SK-N-SH (cell line): ENCODE data around the gene SLC12A6. TPM values are rescaled to one million over a fixed set of nuclear protein-coding genes. Genes with fewer than 3 reads are reported as not detected.

Experiments used
- CTCF ChIA-PET: fragments of 300-600, 350-600 bp; formaldehyde crosslinking; extraction: SDS; loops from one replicate; lab custom pipeline; 2021; lab: Yijun Ruan, JAX
- POLR2A ChIA-PET: fragments of 350-600 bp; sonication (Branson Sonifier 250); formaldehyde crosslinking; extraction: SDS; loops from one replicate; lab custom pipeline; 2020; ENCODE audit warnings: antibody characterized with exemption, inconsistent platforms; lab: Yijun Ruan, JAX
- DNase-seq: peaks from one replicate; pipeline ENCODE4 v3.0.0; 2012
- H2AFZ ChIP-seq: fragments of 200-600 bp; sonication (generic); 2 replicates; pipeline ENCODE4 v1.8.1; 2016; ENCODE audit warnings: antibody characterized with exemption, mild to moderate bottlenecking, low read depth
- H3F3A ChIP-seq: fragments of 200-600 bp; sonication (generic); replicated peaks from 2 replicates; pipeline ENCODE3; 2016; ENCODE audit warnings: antibody characterized with exemption, mild to moderate bottlenecking; ENCODE audit not compliant: insufficient read depth
- H3K27ac ChIP-seq, 2 experiments: fragments of 200-500 bp in 1 of 2; fragments of 200-600 bp in 1 of 2; sonication (Bioruptor generic) in 1 of 2; sonication (generic), shearing (Covaris generic) in 1 of 2; 2 replicates each; pipeline versions ENCODE4 v1.5.1 to v1.6.1; 2014 to 2016; ENCODE audit warnings: low read depth in 2 of 2, inconsistent platforms in 1 of 2, low read length in 1 of 2, mild to moderate bottlenecking in 1 of 2, mixed read lengths in 1 of 2
- H3K27me3 ChIP-seq: fragments of 200-600 bp; sonication (generic), shearing (Covaris generic); 2 replicates; pipeline ENCODE4 v1.6.1; 2016; ENCODE audit warnings: mixed run types; ENCODE audit not compliant: insufficient read depth
- H3K36me3 ChIP-seq, 2 experiments: fragments of 200-500 bp in 1 of 2; fragments of 200-600 bp in 1 of 2; sonication (Bioruptor generic) in 1 of 2; sonication (generic) in 1 of 2; replicated peaks in 1 of 2; 2 replicates each; pipeline versions ENCODE3 to v1.5.1; 2014 to 2016; ENCODE audit warnings: low read length in 1 of 2, mild to moderate bottlenecking in 1 of 2; ENCODE audit not compliant: insufficient read depth in 2 of 2, control insufficient read depth in 1 of 2
- H3K4me1 ChIP-seq, 2 experiments: fragments of 200-500 bp in 1 of 2; fragments of 200-600 bp in 1 of 2; sonication (Bioruptor generic) in 1 of 2; sonication (generic), shearing (Covaris generic) in 1 of 2; 2 replicates each; pipeline versions ENCODE4 v1.5.1 to v1.6.1; 2014 to 2016; ENCODE audit warnings: low read depth in 1 of 2, low read length in 1 of 2, mixed run types in 1 of 2; ENCODE audit not compliant: insufficient read depth in 2 of 2, control insufficient read depth in 1 of 2
- H3K4me2 ChIP-seq: fragments of 200-600 bp; sonication (generic), shearing (Covaris generic); 2 replicates; pipeline ENCODE4 v1.6.1; 2017; ENCODE audit warnings: mixed run types
- H3K4me3 ChIP-seq, 2 experiments: fragments of 200-500 bp in 1 of 2; fragments of 200-600 bp in 1 of 2; sonication (Bioruptor generic) in 1 of 2; sonication (generic), shearing (Covaris generic) in 1 of 2; 2 replicates each; pipeline versions ENCODE4 v1.5.1 to v1.8.1; 2014 to 2016; ENCODE audit warnings: low read depth in 2 of 2, inconsistent platforms in 1 of 2, low read length in 1 of 2, mild to moderate bottlenecking in 1 of 2, mixed read lengths in 1 of 2, moderate library complexity in 1 of 2
- H3K79me2 ChIP-seq: fragments of 200-600 bp; sonication (generic); 2 replicates; pipeline ENCODE4 v1.8.1; 2017; ENCODE audit warnings: mild to moderate bottlenecking; ENCODE audit not compliant: insufficient read depth
- H3K9ac ChIP-seq: fragments of 200-600 bp; sonication (generic); 2 replicates; pipeline ENCODE4 v1.6.1; 2017; ENCODE audit warnings: mixed run types
- H3K9me2 ChIP-seq: fragments of 200-600 bp; sonication (generic); 2 replicates; pipeline ENCODE4 v1.6.1; 2017; ENCODE audit warnings: mixed run types
- H3K9me3 ChIP-seq: fragments of 200-600 bp; sonication (generic); 2 replicates; pipeline ENCODE4 v1.6.1; 2017; ENCODE audit warnings: mixed run types, mild to moderate bottlenecking, moderate library complexity
- H4K20me1 ChIP-seq: fragments of 200-600 bp; sonication (generic); 2 replicates; pipeline ENCODE4 v1.6.1; 2017; ENCODE audit warnings: mild to moderate bottlenecking, mixed run types; ENCODE audit not compliant: insufficient read depth
- CHD2 ChIP-seq: fragments of 150-350 bp; IDR thresholded peaks from 2 replicates; pipeline ENCODE4 v1.6.1; 2018; ENCODE audit warnings: low read length; ENCODE audit not compliant: partially characterized antibody
- EP300 ChIP-seq, 2 experiments: IDR thresholded peaks; 2 replicates each; pipeline versions ENCODE4 v1.4.0 to v1.6.1; 2012; ENCODE audit warnings: borderline replicate concordance in 1 of 2, low read depth in 1 of 2, low read length in 1 of 2
- EZH2phosphoT487 ChIP-seq: fragments of 200-600 bp; sonication (generic); IDR thresholded peaks from 2 replicates; pipeline ENCODE4 v1.6.1; 2017; ENCODE audit warnings: low read depth, mixed run types, mild to moderate bottlenecking, antibody characterized with exemption, moderate library complexity, borderline replicate concordance
- FOXJ3 ChIP-seq: sonication (generic); formaldehyde crosslinking; IDR thresholded peaks from 2 replicates; pipeline ENCODE4 v1.5.1; 2020; ENCODE audit warnings: mild to moderate bottlenecking, missing genetic modification reagents
- FOXM1 ChIP-seq: IDR thresholded peaks from 2 replicates; pipeline ENCODE4 v1.4.0; 2012; ENCODE audit warnings: low read depth, mild to moderate bottlenecking
- GABPA ChIP-seq: IDR thresholded peaks from 2 replicates; pipeline ENCODE4 v1.4.0; 2012; ENCODE audit warnings: low read depth, mild to moderate bottlenecking
- IRF3 ChIP-seq: fragments of 150-350 bp; IDR thresholded peaks from 2 replicates; pipeline ENCODE4 v1.6.1; 2016; ENCODE audit warnings: mild to moderate bottlenecking, low read depth, low read length
- MAX ChIP-seq: IDR thresholded peaks from 2 replicates; pipeline ENCODE4 v1.4.0; 2012; ENCODE audit warnings: low read depth
- MXI1 ChIP-seq: IDR thresholded peaks from 2 replicates; pipeline ENCODE4 v1.6.1; 2012; ENCODE audit warnings: mild to moderate bottlenecking, low read depth, low read length, improper control_type of control experiment
- POLR2AphosphoS5 ChIP-seq: IDR thresholded peaks from 2 replicates; pipeline ENCODE4 v1.6.1; 2012; ENCODE audit warnings: low read depth, low read length
- RAD21 ChIP-seq: IDR thresholded peaks from 2 replicates; pipeline ENCODE4 v1.6.1; 2012; ENCODE audit warnings: mild to moderate bottlenecking, low read length
- RCOR1 ChIP-seq: fragments of 150-350 bp; IDR thresholded peaks from 2 replicates; pipeline ENCODE4 v1.6.1; 2017; ENCODE audit warnings: antibody characterized with exemption, low read length
- RFX5 ChIP-seq: IDR thresholded peaks from 2 replicates; pipeline ENCODE4 v1.6.1; 2012; ENCODE audit warnings: mild to moderate bottlenecking, improper control_type of control experiment, low read length
- RXRA ChIP-seq: IDR thresholded peaks from 2 replicates; pipeline ENCODE4 v1.4.0; 2012; ENCODE audit warnings: low read depth, mild to moderate bottlenecking, borderline replicate concordance
- SIN3A ChIP-seq: IDR thresholded peaks from 2 replicates; pipeline ENCODE4 v1.6.1; 2012; ENCODE audit warnings: low read depth, mild to moderate bottlenecking, low read length, moderate library complexity, borderline replicate concordance
- SMC3 ChIP-seq: IDR thresholded peaks from 2 replicates; pipeline ENCODE4 v1.6.1; 2012; ENCODE audit warnings: low read depth, low read length, improper control_type of control experiment
- TCF12 ChIP-seq: IDR thresholded peaks from 2 replicates; pipeline ENCODE4 v1.4.0; 2012
- TEAD4 ChIP-seq: IDR thresholded peaks from 2 replicates; pipeline ENCODE4 v1.4.0; 2012; ENCODE audit warnings: mild to moderate bottlenecking, borderline replicate concordance; ENCODE audit not compliant: insufficient read depth
- ZBTB33 ChIP-seq: IDR thresholded peaks from 2 replicates; pipeline ENCODE4 v1.4.0; 2012; ENCODE audit warnings: low read depth, borderline replicate concordance
- WGBS: methylation state at CpG from one replicate; pipeline ENCODE4 v1.1.6; 2017; ENCODE audit warnings: low lambda C conversion rate; 5-methylcytosine and 5-hydroxymethylcytosine counted together
- polyA plus RNA-seq, 3 experiments: library from polyadenylated mRNA; depleted of rRNA; stranded (reverse); fragments of >200 nt; gene quantifications; 2 replicates each; pipeline ENCODE4 v1.2.3, GENCODE V29; 2012
- TF ChIP-seq, protein P1 (sequence below): IDR thresholded peaks from 2 replicates; pipeline ENCODE4 v1.4.0; 2012; ENCODE audit warnings: low read depth, borderline replicate concordance
- TF ChIP-seq, protein P2 (sequence below): fragments of 200-600 bp; sonication (generic); IDR thresholded peaks from 2 replicates; pipeline ENCODE4 v1.6.1; 2017; ENCODE audit warnings: antibody characterized with exemption, mild to moderate bottlenecking, moderate library complexity

SLC12A6 gene
- polyA plus RNA-seq, 1 of the 3 experiments (the other 2 are of a cell fraction), result 7.7 TPM

DNA sequence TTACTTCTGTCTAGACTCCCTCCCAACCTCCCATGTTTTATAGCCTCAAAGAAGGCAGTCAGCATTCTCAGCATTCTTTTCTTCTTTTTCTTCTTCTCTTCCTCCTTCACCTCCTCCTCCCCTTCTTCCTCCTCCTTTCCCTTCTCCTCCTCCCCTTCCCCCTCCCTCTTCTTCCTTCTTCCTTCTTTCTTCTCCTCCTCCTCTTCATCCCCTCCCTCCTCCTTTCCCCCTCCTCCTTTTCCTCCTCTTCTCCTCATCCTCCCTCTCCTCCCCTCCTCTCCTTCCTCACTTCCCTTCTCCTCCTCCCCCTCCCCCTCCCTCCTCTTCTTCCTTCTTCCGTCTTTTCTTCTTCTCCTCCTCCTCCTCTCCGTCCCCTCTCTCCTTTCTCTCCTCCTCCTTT is 33.1 kb upstream of the SLC12A6 start:
- POLR2A ChIA-PET, result no interaction called here
- WGBS, result 44% methylated on average over 2 of the region's 2 CpGs
- no peak for DNase-seq

DNA sequence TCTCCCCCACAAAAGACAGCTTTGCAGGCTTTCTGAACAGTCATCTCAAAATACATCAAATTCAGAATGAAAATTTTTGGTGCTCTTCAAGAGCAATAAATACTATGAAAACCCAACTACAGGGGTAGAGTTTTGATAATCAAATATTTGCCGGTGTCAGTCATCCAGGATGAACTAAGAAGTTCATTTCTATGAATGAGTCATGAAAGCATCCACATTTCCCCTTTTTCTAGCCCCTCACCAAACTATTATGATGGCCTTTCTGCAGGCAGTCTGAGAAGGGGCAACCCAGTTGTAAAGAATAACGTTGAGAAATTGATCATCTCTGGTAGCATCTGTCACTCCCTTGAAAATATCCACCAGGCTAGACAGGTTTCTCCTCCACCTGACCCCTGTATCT is 32.5 kb upstream of the SLC12A6 start:
- DNase-seq, result no peak

More for the DNA sequence above, 33.1 kb upstream of the SLC12A6 start:
- H3K27ac ChIP-seq, result no peak overlapping the region
- H3K36me3 ChIP-seq, result no peaks in the 10 kb centered on the region
- peaks cover 0 to 11% of the 10 kb centered on the region in 2 experiments; a peak in 1 of 4 replicates for H3K4me1 ChIP-seq
- no peaks in the 10 kb centered on the region for H3K9me3 ChIP-seq
- no peak overlapping the region for H2AFZ ChIP-seq
- H3K79me2 ChIP-seq, result peaks cover 12% of the 10 kb centered on the region
- H4K20me1 ChIP-seq, result peaks cover 4% of the 10 kb centered on the region; the same call in 1 of the 2 replicates
- H3K9me2 ChIP-seq, result no peaks in the 10 kb centered on the region
- no peak overlapping the region for H3K4me2 ChIP-seq
- H3K4me3 ChIP-seq, result no peak overlapping the region
- CTCF ChIA-PET, result no interaction called here
- no peak overlapping the region for H3K9ac ChIP-seq
- TF ChIP-seq SMC3, result no peak
- no peak for TF ChIP-seq RFX5
- no peak for TF ChIP-seq FOXJ3
- TF ChIP-seq TEAD4, result no peak
- TF ChIP-seq MAX, result no peak
- TF ChIP-seq SIN3A, result no peak
- TF ChIP-seq MXI1, result no peak
- TF ChIP-seq POLR2AphosphoS5, result no peak
- TF ChIP-seq, protein P1, sequence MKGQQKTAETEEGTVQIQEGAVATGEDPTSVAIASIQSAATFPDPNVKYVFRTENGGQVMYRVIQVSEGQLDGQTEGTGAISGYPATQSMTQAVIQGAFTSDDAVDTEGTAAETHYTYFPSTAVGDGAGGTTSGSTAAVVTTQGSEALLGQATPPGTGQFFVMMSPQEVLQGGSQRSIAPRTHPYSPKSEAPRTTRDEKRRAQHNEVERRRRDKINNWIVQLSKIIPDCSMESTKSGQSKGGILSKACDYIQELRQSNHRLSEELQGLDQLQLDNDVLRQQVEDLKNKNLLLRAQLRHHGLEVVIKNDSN, result no peak
- TF ChIP-seq RXRA, result no peak
- no peak for TF ChIP-seq GABPA
- TF ChIP-seq FOXM1, result no peak
- TF ChIP-seq, protein P2, sequence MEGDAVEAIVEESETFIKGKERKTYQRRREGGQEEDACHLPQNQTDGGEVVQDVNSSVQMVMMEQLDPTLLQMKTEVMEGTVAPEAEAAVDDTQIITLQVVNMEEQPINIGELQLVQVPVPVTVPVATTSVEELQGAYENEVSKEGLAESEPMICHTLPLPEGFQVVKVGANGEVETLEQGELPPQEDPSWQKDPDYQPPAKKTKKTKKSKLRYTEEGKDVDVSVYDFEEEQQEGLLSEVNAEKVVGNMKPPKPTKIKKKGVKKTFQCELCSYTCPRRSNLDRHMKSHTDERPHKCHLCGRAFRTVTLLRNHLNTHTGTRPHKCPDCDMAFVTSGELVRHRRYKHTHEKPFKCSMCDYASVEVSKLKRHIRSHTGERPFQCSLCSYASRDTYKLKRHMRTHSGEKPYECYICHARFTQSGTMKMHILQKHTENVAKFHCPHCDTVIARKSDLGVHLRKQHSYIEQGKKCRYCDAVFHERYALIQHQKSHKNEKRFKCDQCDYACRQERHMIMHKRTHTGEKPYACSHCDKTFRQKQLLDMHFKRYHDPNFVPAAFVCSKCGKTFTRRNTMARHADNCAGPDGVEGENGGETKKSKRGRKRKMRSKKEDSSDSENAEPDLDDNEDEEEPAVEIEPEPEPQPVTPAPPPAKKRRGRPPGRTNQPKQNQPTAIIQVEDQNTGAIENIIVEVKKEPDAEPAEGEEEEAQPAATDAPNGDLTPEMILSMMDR, result no peak
- no peak for TF ChIP-seq IRF3
- TF ChIP-seq EZH2phosphoT487, result no peak
- no peak for TF ChIP-seq TCF12
- H3K27me3 ChIP-seq, result no peaks in the 10 kb centered on the region
- H3F3A ChIP-seq, result peaks cover 3% of the 10 kb centered on the region

More for the DNA sequence above, 32.5 kb upstream of the SLC12A6 start:
- CTCF ChIA-PET, result no interaction called here
- Histone ChIP-seq H3K27ac (no peak overlapping the region), H3K4me1 (peaks cover 0 to 16% of the 10 kb centered on the region in 2 experiments; a peak in 1 of 4 replicates), H2AFZ (no peak overlapping the region), H3F3A (peaks cover 3% of the 10 kb centered on the region), H3K9me3 (no peaks in the 10 kb centered on the region), H3K9me2 (no peaks in the 10 kb centered on the region), H3K4me3 (no peak overlapping the region), H3K9ac (no peak overlapping the region), H3K79me2 (peaks cover 17% of the 10 kb centered on the region), H3K36me3 (no peaks in the 10 kb centered on the region), H3K27me3 (no peaks in the 10 kb centered on the region), H3K4me2 (no peak overlapping the region), H4K20me1 (peaks cover 9% of the 10 kb centered on the region)
- TF ChIP-seq SIN3A, result no peak
- no peak for TF ChIP-seq CHD2
- no peak for TF ChIP-seq TCF12
- no peak for TF ChIP-seq GABPA
- no peak for TF ChIP-seq EP300 (IDR thresholded peaks at IDR 0.05; ENCODE audit: borderline replicate concordance in 1 of 2, low read depth in 1 of 2, low read length in 1 of 2)
- no peak for TF ChIP-seq FOXJ3
- no peak for TF ChIP-seq MXI1
- no peak for TF ChIP-seq ZBTB33
- TF ChIP-seq RAD21, result no peak
- TF ChIP-seq SMC3, result no peak
- no peak for TF ChIP-seq RCOR1
- POLR2A ChIA-PET, result no interaction called here
- 69% methylated on average over 2 of the region's 2 CpGs for WGBS
